CD4-positive, alpha-beta T cell (primary cell): ENCODE measurements around the gene CTAGE4. TPM values are rescaled to one million over a fixed set of nuclear protein-coding genes. Genes with fewer than 3 reads are reported as not detected.
A peak's percentile ranks its signal among the peaks of the same experiment; 100 is the strongest.
"Not testable (repeated sequence)": the region's sequence is repeated elsewhere in the genome, so short reads cannot be mapped to it uniquely, and the experiment has no call there.

Experiments
- ATAC-seq: fragments of 200-7000 bp; cut with Tn5 transposase; one replicate; pipeline ENCODE4 v1.10.0; 2022; ENCODE audit warnings: mild to moderate bottlenecking; ENCODE audit not compliant: poor library complexity
- CTCF ChIA-PET: fragments of 350-600 bp; sonication (Branson Sonifier 250); formaldehyde crosslinking; loops from one replicate; lab custom pipeline; 2021; ENCODE audit warnings: antibody characterized with exemption, inconsistent platforms; lab: Charles Lee
- POLR2A ChIA-PET: fragments of 350-600 bp; sonication (Branson Sonifier 250); formaldehyde crosslinking; loops from one replicate; lab custom pipeline; 2021; ENCODE audit warnings: antibody characterized with exemption, inconsistent platforms; lab: Charles Lee
- DNase-seq, 14 experiments: peaks; one replicate each; pipeline ENCODE4 v3.0.0-alpha.2; 2013 to 2020; ENCODE audit warnings: mixed read lengths in 2 of 14
- H3K27ac ChIP-seq, 2 donors: one replicate each; pipeline versions ENCODE4 v1.5.1 to v1.7.0; 2013; ENCODE audit warnings: low read length in 2 of 2, low read depth in 1 of 2, mild to moderate bottlenecking in 1 of 2
- H3K27me3 ChIP-seq, 2 experiments: 1 replicate in 1 of 2; 2 replicates in 1 of 2; pipeline versions ENCODE4 v1.6.1 to v1.7.0; 2013; ENCODE audit warnings: low read length in 2 of 2, control low read depth in 1 of 2, mild to moderate bottlenecking in 1 of 2, moderate library complexity in 1 of 2; ENCODE audit not compliant: insufficient read depth in 2 of 2, control insufficient read depth in 1 of 2
- H3K36me3 ChIP-seq: one replicate; pipeline ENCODE4 v1.6.1; 2013; ENCODE audit warnings: low read length, control low read depth; ENCODE audit not compliant: insufficient read depth
- H3K4me1 ChIP-seq: one replicate; pipeline ENCODE4 v1.6.1; 2013; ENCODE audit warnings: low read length, control low read depth; ENCODE audit not compliant: insufficient read depth
- H3K4me3 ChIP-seq: one replicate; pipeline ENCODE4 v1.5.1; 2013; ENCODE audit warnings: mild to moderate bottlenecking, low read length, moderate library complexity
- H3K9me3 ChIP-seq, 2 experiments: 1 replicate in 1 of 2; 2 replicates in 1 of 2; pipeline versions ENCODE4 v1.6.1 to v1.7.0; 2013; ENCODE audit warnings: low read length in 2 of 2, mild to moderate bottlenecking in 2 of 2, control low read depth in 1 of 2, moderate library complexity in 1 of 2; ENCODE audit not compliant: control insufficient read depth in 1 of 2, insufficient read depth in 1 of 2
- H3K27ac Mint-ChIP-seq: one replicate; pipeline ENCODE4 v1.8.0; 2020; ENCODE audit warnings: mixed read lengths
- H3K27me3 Mint-ChIP-seq: one replicate; pipeline ENCODE4 v1.8.0; 2021; ENCODE audit warnings: mixed read lengths
- H3K36me3 Mint-ChIP-seq: one replicate; pipeline ENCODE4 v1.8.0; 2021; ENCODE audit warnings: low read depth, mixed read lengths
- H3K4me1 Mint-ChIP-seq: one replicate; pipeline ENCODE4 v1.8.0; 2021; ENCODE audit warnings: low read depth, mixed read lengths
- H3K4me3 Mint-ChIP-seq: one replicate; pipeline ENCODE4 v1.8.0; 2020; ENCODE audit warnings: mild to moderate bottlenecking, mixed read lengths
- H3K9me3 Mint-ChIP-seq: one replicate; pipeline ENCODE4 v1.8.0; 2020; ENCODE audit warnings: mixed read lengths
- intact Hi-C, 2 experiments: fragments of 100-400 bp; cut with DNase I in 1 of 2; cut with micrococcal nuclease in 1 of 2; formaldehyde crosslinking; loops; one replicate each; pipeline versions ENCODE4 v1.15.1 to v1.9.0; 2023 to 2025; cut with DNase I, micrococcal nuclease
- total RNA-seq, 174 experiments: library from RNA in 2 of 174; stranded (reverse) in 2 of 174; gene quantifications; one replicate each; pipeline ENCODE4 v1.2.3 and lab custom pipeline; 2021 to 2026

The CTAGE4 gene
- total RNA-seq, 2 experiments from 2014 or later: 0.95 to 1.2 TPM

- H3K27ac ChIP-seq, DNase-seq, intact Hi-C loops, H3K9me3 ChIP-seq, H3K27ac Mint-ChIP-seq, H3K4me3 Mint-ChIP-seq, POLR2A ChIA-PET, H3K9me3 Mint-ChIP-seq, H3K36me3 ChIP-seq, CTCF ChIA-PET, H3K4me3 ChIP-seq, H3K4me1 Mint-ChIP-seq, H3K4me1 ChIP-seq, H3K27me3 Mint-ChIP-seq, H3K27me3 ChIP-seq, H3K36me3 Mint-ChIP-seq: not testable (repeated sequence)
- ATAC-seq: peak; percentile 68
These were observed 35.9 kb downstream of the CTAGE4 start for GRCh38 chr7:144219149-144219548.

DNA sequence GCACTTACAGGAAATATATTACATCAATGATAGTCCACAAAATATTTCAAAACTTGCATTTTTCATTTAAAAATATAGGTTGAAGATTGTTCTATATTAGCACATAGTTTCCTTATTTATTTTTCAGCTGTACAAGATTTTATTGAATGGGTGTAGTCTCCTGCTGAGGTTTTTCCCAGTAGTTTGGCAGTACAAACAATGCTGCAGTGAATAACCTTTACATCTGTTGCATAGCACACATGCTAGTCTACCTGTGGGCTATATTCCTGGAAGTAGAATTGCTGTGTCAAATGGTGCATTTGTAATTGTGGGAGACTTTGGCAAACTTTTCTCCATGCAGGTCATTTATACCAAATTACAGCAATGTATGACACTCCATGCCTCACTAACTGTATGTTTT, 37.3 kb downstream of the CTAGE4 start:
- H3K4me3 Mint-ChIP-seq, H3K27ac Mint-ChIP-seq, ATAC-seq, POLR2A ChIA-PET, H3K9me3 Mint-ChIP-seq, H3K9me3 ChIP-seq, H3K27me3 Mint-ChIP-seq, H3K4me3 ChIP-seq, intact Hi-C loops, H3K27me3 ChIP-seq, H3K4me1 ChIP-seq, H3K4me1 Mint-ChIP-seq, H3K36me3 Mint-ChIP-seq, DNase-seq, H3K27ac ChIP-seq, H3K36me3 ChIP-seq, CTCF ChIA-PET: not testable (repeated sequence)

DNA sequence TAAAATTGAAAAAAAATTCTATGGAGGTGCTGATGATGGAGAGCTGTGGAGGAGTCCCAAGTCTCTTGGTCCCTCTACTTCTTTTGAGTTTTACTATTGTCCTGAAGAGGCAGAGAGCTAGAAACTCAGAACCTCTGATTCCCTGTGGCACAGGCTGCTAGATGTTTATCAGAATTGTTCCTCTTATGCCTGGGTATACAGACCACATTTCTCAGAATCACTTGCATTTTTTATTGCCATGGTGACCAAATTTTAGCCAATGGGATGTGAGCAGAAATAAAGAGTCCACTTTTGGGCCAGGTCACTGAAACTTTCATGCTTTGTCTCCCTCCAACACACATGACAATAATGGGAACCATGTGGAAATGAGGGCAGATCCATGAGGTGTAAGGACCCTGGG, 40.4 kb downstream of the CTAGE4 start:
- ATAC-seq: not testable (repeated sequence)

DNA sequence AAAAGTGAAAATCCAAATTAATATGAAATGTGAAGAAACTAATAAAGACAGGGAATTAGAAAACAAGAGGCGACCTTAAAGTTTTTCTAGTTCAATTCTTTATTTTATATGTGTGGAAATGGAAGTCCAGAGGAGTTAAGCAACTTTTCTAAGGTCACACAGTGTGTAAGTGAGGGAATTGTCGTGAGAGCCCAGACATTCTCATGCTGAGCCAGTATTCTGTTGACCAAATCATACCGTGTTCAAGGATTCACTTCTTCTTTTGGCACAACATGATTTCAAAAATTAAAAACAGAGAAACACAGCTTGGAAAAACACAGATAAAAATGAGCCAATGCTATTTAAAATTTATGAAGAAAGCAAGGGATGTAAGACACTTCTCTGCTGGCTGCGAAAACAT, 43.6 kb downstream of the CTAGE4 start:
- H3K9me3 Mint-ChIP-seq, POLR2A ChIA-PET, H3K27me3 ChIP-seq, H3K36me3 ChIP-seq, H3K9me3 ChIP-seq, H3K27ac ChIP-seq, H3K4me3 Mint-ChIP-seq, H3K27ac Mint-ChIP-seq, H3K4me1 ChIP-seq, CTCF ChIA-PET, ATAC-seq, H3K4me3 ChIP-seq, H3K27me3 Mint-ChIP-seq, DNase-seq, intact Hi-C loops, H3K36me3 Mint-ChIP-seq, H3K4me1 Mint-ChIP-seq: not testable (repeated sequence)

More for the DNA sequence above, 40.4 kb downstream of the CTAGE4 start:
- H3K9me3 Mint-ChIP-seq, H3K27ac ChIP-seq, H3K36me3 ChIP-seq, H3K27ac Mint-ChIP-seq, intact Hi-C loops, DNase-seq, H3K9me3 ChIP-seq, H3K36me3 Mint-ChIP-seq, H3K27me3 ChIP-seq, H3K4me3 Mint-ChIP-seq, H3K4me3 ChIP-seq, POLR2A ChIA-PET, CTCF ChIA-PET, H3K27me3 Mint-ChIP-seq, H3K4me1 ChIP-seq, H3K4me1 Mint-ChIP-seq: not testable (repeated sequence)

DNA sequence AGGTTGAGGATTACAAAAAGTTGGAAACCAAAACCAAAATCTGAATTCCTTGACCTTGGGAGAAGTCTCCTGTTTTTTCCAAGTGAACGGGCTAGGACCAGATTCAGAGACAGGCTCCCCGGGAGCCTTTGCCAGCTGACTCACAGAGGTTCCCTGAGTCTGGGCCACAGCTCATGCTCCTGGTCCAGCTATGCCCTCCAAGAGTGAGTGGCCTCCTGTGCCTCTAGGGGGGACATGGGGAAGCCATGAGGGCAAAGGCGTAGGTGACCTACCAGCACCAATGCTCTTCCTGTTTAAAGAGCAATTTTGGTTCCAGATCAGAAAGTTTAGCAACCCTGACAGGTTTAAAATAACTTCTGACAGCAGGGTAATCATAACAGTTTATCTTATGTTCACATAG, 45.5 kb downstream of the CTAGE4 start:
- H3K4me1 ChIP-seq, H3K9me3 ChIP-seq, H3K27me3 ChIP-seq, POLR2A ChIA-PET, H3K27ac ChIP-seq, H3K36me3 Mint-ChIP-seq, H3K27me3 Mint-ChIP-seq, H3K9me3 Mint-ChIP-seq, H3K4me3 ChIP-seq, H3K27ac Mint-ChIP-seq, H3K4me1 Mint-ChIP-seq, H3K36me3 ChIP-seq, intact Hi-C loops, H3K4me3 Mint-ChIP-seq, DNase-seq, CTCF ChIA-PET, ATAC-seq: not testable (repeated sequence)

DNA sequence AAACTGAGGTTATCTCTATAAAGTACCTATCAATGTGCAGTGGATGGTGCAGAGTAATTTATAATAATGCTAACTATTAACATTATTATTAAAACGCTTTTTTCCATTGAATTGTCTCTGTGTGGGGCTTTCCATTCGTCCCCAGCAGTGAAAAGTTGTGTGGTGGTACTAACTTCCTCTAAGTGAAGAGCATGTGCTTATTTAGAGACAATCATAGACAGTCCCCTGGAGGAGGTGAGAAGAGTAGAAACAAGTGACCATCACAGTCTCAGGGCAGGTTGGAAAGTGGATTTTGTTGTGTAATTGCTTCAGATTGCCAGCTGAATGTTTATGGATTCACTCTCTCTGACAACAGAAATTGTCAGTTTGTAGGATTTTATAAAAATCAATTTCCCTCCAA, 47.8 kb downstream of the CTAGE4 start:
- CTCF ChIA-PET, H3K9me3 Mint-ChIP-seq, H3K4me3 ChIP-seq, intact Hi-C loops, H3K36me3 ChIP-seq, H3K27me3 Mint-ChIP-seq, H3K27me3 ChIP-seq, DNase-seq, H3K9me3 ChIP-seq, ATAC-seq, H3K36me3 Mint-ChIP-seq, H3K27ac Mint-ChIP-seq, H3K4me3 Mint-ChIP-seq, H3K4me1 Mint-ChIP-seq, H3K27ac ChIP-seq, POLR2A ChIA-PET, H3K4me1 ChIP-seq: not testable (repeated sequence)

- H3K4me3 ChIP-seq: not testable (repeated sequence)
These were observed 49.8 kb downstream of the CTAGE4 start for GRCh38 chr7:144233039-144233438.

More at GRCh38 chr7:144233039-144233438, 49.8 kb downstream of the CTAGE4 start:
- H3K4me3 Mint-ChIP-seq, intact Hi-C loops, H3K4me1 ChIP-seq, H3K36me3 ChIP-seq, H3K27me3 Mint-ChIP-seq, H3K27ac Mint-ChIP-seq, ATAC-seq, H3K9me3 ChIP-seq, DNase-seq, H3K36me3 Mint-ChIP-seq, H3K4me1 Mint-ChIP-seq, POLR2A ChIA-PET, H3K27me3 ChIP-seq, H3K9me3 Mint-ChIP-seq, CTCF ChIA-PET, H3K27ac ChIP-seq: not testable (repeated sequence)
